Measurements from ENCODE around the gene NTRK2.

DNA sequence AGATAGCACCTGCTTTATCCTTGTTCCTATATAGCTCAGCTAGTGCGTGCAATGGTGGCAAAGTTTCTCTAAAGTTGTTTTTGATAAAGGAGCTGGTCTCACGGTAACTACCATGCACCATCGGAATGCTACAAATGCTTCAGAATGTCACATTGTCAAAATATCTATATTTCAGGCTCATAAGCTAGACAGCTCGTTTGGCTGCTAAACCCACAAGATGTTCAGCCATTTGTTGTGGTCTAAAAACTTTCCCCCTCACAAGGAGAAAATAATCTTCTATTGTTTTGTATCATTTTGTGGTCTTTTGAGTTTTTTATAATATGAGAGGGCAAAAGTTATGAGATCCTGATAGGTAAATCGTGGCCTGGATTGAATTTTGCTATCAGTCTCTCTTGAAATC, 137.9 kb downstream of the NTRK2 start:
- TF ChIP-seq, protein P1, sequence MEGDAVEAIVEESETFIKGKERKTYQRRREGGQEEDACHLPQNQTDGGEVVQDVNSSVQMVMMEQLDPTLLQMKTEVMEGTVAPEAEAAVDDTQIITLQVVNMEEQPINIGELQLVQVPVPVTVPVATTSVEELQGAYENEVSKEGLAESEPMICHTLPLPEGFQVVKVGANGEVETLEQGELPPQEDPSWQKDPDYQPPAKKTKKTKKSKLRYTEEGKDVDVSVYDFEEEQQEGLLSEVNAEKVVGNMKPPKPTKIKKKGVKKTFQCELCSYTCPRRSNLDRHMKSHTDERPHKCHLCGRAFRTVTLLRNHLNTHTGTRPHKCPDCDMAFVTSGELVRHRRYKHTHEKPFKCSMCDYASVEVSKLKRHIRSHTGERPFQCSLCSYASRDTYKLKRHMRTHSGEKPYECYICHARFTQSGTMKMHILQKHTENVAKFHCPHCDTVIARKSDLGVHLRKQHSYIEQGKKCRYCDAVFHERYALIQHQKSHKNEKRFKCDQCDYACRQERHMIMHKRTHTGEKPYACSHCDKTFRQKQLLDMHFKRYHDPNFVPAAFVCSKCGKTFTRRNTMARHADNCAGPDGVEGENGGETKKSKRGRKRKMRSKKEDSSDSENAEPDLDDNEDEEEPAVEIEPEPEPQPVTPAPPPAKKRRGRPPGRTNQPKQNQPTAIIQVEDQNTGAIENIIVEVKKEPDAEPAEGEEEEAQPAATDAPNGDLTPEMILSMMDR (IDR thresholded peaks at IDR 0.05 in 4 of 5, conservative IDR thresholded peaks at IDR 0.05 in 1 of 5) = no peak
- no peak for TF ChIP-seq POLR2A (IDR thresholded peaks at IDR 0.05)
